ENCODE data around the gene EXT2. TPM values are rescaled to one million over a fixed set of nuclear protein-coding genes. Genes with fewer than 3 reads are reported as not detected.

EXT2 gene
- total and polyA plus RNA-seq, 2 experiments from 2014 or later = 15.9 to 48.6 TPM

- Mint-ChIP-seq H3K9me3 (no peaks in the 10 kb centered on the region), H3K36me3 (ENCODE audit: low read depth) (no peaks in the 10 kb centered on the region; the same call in 2 of the 3 replicates), H3K4me1 (peaks cover 8% of the 10 kb centered on the region), H3K4me3 (no peak overlapping the region), H3K27ac (no peak overlapping the region), H3K27me3 (ENCODE audit: insufficient read depth, low read depth, poor library complexity) (peaks cover 2% of the 10 kb centered on the region)
- no peak overlapping the region for H3K4me3 ChIP-seq
- TF ChIP-seq JUNB (IDR thresholded peaks at IDR 0.05; ENCODE audit: unreplicated experiment) (no peak), POLR2AphosphoS5 (IDR thresholded peaks at IDR 0.05; ENCODE audit: low read depth) (no peak), CREB1 (CRISPR knock-in tag; IDR thresholded peaks at IDR 0.05; ENCODE audit: low read depth) (no peak), ZNF462 (CRISPR knock-in tag; IDR thresholded peaks at IDR 0.05) (no peak), NANOG (IDR thresholded peaks at IDR 0.05; ENCODE audit: borderline replicate concordance) (no peak), ETS1 (IDR thresholded peaks at IDR 0.05) (no peak), EZH2 (IDR thresholded peaks at IDR 0.05; ENCODE audit: low read depth, unreplicated experiment) (no peak), ZNF331 (CRISPR knock-in tag; IDR thresholded peaks at IDR 0.05; ENCODE audit: low read depth) (no peak), STAT1 (IDR thresholded peaks at IDR 0.05; ENCODE audit: unreplicated experiment) (no peak), EZH2phosphoT487 (IDR thresholded peaks at IDR 0.05; ENCODE audit: unreplicated experiment) (no peak), ZNF114 (CRISPR knock-in tag; IDR thresholded peaks at IDR 0.05) (no peak)
- TF ChIP-seq, protein P1, sequence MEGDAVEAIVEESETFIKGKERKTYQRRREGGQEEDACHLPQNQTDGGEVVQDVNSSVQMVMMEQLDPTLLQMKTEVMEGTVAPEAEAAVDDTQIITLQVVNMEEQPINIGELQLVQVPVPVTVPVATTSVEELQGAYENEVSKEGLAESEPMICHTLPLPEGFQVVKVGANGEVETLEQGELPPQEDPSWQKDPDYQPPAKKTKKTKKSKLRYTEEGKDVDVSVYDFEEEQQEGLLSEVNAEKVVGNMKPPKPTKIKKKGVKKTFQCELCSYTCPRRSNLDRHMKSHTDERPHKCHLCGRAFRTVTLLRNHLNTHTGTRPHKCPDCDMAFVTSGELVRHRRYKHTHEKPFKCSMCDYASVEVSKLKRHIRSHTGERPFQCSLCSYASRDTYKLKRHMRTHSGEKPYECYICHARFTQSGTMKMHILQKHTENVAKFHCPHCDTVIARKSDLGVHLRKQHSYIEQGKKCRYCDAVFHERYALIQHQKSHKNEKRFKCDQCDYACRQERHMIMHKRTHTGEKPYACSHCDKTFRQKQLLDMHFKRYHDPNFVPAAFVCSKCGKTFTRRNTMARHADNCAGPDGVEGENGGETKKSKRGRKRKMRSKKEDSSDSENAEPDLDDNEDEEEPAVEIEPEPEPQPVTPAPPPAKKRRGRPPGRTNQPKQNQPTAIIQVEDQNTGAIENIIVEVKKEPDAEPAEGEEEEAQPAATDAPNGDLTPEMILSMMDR (conservative IDR thresholded peaks at IDR 0.05; ENCODE audit: low read depth in 2 of 2) = no peak
- TF ChIP-seq, protein P2, sequence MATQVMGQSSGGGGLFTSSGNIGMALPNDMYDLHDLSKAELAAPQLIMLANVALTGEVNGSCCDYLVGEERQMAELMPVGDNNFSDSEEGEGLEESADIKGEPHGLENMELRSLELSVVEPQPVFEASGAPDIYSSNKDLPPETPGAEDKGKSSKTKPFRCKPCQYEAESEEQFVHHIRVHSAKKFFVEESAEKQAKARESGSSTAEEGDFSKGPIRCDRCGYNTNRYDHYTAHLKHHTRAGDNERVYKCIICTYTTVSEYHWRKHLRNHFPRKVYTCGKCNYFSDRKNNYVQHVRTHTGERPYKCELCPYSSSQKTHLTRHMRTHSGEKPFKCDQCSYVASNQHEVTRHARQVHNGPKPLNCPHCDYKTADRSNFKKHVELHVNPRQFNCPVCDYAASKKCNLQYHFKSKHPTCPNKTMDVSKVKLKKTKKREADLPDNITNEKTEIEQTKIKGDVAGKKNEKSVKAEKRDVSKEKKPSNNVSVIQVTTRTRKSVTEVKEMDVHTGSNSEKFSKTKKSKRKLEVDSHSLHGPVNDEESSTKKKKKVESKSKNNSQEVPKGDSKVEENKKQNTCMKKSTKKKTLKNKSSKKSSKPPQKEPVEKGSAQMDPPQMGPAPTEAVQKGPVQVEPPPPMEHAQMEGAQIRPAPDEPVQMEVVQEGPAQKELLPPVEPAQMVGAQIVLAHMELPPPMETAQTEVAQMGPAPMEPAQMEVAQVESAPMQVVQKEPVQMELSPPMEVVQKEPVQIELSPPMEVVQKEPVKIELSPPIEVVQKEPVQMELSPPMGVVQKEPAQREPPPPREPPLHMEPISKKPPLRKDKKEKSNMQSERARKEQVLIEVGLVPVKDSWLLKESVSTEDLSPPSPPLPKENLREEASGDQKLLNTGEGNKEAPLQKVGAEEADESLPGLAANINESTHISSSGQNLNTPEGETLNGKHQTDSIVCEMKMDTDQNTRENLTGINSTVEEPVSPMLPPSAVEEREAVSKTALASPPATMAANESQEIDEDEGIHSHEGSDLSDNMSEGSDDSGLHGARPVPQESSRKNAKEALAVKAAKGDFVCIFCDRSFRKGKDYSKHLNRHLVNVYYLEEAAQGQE (IDR thresholded peaks at IDR 0.05; ENCODE audit: unreplicated experiment) = no peak
- H3K4me1 ChIP-seq (ENCODE audit: insufficient read depth) = no peaks in the 10 kb centered on the region
- no peaks in the 10 kb centered on the region for H3K36me3 ChIP-seq (ENCODE audit: insufficient read depth)
- H3K4me2 ChIP-seq = no peak overlapping the region
- ATAC-seq (no peak), DNase-seq (ENCODE audit: low spot score) (no peak)
- H3K27ac ChIP-seq (ENCODE audit: low read depth) = no peak overlapping the region
- no peak overlapping the region for H2AFZ ChIP-seq
- no peaks in the 10 kb centered on the region for H3K79me2 ChIP-seq (replicated peaks; ENCODE audit: insufficient read depth)
- H4K20me1 ChIP-seq (replicated peaks; ENCODE audit: insufficient read depth) = peaks cover 4% of the 10 kb centered on the region; the same call in 1 of the 2 replicates
- H3K27me3 ChIP-seq (ENCODE audit: insufficient read depth) = no peaks in the 10 kb centered on the region
- H3F3A ChIP-seq (replicated peaks; ENCODE audit: low read depth) = no peaks in the 10 kb centered on the region
- no peaks in the 10 kb centered on the region for H3K9me2 ChIP-seq (ENCODE audit: insufficient read depth)
Measured at GRCh38 chr11:44136176-44136945, 40.9 kb downstream of the EXT2 start.
